Omental fat pad (tissue), 4 donors: ENCODE measurements around the gene DLX6. TPM values are rescaled to one million over a fixed set of nuclear protein-coding genes. Genes with fewer than 3 reads are reported as not detected.
"Not testable (repeated sequence)": the region's sequence is repeated elsewhere in the genome, so short reads cannot be mapped to it uniquely, and the experiment has no call there.

Experiments
- ATAC-seq: fragments of 150-250 bp; one replicate; pipeline ENCODE4 v1.9.1; 2016; ENCODE audit warnings: mild to moderate bottlenecking, moderate library complexity; ENCODE audit not compliant: low FRiP score
- DNase-seq: peaks from one replicate; pipeline ENCODE4 v3.0.0-alpha.2; 2019; ENCODE audit warnings: low spot score
- small RNA-seq: library from RNA; depleted of rRNA; stranded (forward); fragments of <200 nt; gene quantifications from one replicate; pipeline ENCODE3, GENCODE V24; 2016
- total RNA-seq, 4 donors: library from RNA; depleted of rRNA; stranded (reverse); fragments of >200 nt; gene quantifications; one replicate each; pipeline ENCODE4 v1.1.0, GENCODE V29; 2016
- TF ChIP-seq, protein P1 (sequence below), 3 donors: fragments of 450-650 bp; IDR thresholded peaks; one replicate each; pipeline ENCODE4 v1.5.1; 2016 to 2017; ENCODE audit warnings: antibody characterized with exemption in 3 of 3, mild to moderate bottlenecking in 3 of 3, moderate library complexity in 2 of 3

DLX6 gene
- total RNA-seq, 4 donors from 2014 or later, result not detected

DNA sequence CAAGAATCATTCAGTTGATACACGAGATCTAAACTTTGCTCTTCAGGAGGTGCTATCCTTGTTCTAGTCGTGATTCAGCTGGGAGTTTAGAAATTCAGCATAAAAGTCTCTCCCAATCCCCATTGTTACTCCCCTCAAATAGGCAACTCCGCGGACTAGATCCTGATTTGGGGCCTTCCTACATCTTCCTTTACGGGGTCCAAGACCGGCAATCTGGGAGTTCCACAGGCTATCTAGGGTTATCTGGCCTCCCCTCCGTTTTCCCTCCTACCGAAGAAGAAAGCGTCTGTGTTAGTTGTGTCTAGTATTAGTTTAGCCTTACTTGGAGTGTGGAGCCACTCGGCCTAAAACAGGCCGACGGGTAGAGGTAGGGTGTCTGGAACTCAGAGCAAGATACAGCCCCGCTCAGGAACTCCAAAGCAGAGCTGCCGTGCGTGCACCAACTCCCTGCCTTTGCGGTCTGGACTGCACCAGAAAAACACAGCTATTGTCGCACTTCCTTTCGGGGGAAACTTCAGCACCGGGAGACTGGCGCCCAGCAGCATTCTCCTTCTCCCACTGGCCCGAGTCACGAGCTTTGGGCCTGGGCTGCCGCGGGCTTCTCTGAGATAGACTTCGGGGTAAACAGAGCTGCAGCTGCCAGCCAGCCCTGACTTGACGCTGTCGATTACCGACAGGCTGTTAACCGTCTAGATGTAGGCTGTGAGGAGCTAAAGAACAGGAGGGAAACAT, 20.8 kb downstream of the DLX6 start:
- TF ChIP-seq, protein P1, sequence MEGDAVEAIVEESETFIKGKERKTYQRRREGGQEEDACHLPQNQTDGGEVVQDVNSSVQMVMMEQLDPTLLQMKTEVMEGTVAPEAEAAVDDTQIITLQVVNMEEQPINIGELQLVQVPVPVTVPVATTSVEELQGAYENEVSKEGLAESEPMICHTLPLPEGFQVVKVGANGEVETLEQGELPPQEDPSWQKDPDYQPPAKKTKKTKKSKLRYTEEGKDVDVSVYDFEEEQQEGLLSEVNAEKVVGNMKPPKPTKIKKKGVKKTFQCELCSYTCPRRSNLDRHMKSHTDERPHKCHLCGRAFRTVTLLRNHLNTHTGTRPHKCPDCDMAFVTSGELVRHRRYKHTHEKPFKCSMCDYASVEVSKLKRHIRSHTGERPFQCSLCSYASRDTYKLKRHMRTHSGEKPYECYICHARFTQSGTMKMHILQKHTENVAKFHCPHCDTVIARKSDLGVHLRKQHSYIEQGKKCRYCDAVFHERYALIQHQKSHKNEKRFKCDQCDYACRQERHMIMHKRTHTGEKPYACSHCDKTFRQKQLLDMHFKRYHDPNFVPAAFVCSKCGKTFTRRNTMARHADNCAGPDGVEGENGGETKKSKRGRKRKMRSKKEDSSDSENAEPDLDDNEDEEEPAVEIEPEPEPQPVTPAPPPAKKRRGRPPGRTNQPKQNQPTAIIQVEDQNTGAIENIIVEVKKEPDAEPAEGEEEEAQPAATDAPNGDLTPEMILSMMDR (IDR thresholded peaks at IDR 0.05), result no peak
- DNase-seq (no peak), ATAC-seq (no peak)

DNA sequence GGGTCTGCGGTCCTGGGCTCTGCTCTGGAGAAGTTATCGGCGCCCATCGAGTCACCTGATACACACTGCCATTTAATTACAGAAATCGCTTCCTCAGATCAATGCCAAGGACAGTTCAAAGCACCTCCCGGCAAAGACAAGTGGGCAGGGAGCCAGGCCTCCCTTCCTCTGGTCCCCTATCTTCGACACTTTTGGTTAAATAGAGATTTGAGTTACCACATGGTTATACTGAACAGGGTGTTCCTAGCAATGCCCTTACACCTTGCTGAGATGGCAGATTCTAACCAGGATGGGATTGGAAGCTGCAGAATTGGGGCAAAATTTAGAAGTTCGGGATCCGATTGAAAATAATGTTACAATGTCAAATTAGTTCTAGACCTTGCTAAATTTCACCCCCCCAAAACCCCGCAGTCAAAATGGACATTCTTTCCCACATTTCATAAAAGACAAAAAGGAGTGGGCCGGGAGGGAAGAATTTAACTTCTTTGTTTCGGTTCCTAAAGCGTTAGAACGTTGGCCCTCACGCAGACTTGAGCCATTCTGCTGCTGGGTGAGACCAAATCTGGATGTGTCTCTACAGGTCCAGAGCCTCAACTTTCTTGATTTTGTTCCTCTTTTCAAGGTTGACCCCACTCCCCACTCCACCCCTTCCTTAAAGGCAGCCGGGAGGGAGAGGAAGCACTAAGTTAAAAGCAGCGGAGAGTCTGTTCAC, 21.5 kb downstream of the DLX6 start:
- ATAC-seq (no peak), DNase-seq (no peak)
- TF ChIP-seq, protein P1 (IDR thresholded peaks at IDR 0.05), result no peak

DNA sequence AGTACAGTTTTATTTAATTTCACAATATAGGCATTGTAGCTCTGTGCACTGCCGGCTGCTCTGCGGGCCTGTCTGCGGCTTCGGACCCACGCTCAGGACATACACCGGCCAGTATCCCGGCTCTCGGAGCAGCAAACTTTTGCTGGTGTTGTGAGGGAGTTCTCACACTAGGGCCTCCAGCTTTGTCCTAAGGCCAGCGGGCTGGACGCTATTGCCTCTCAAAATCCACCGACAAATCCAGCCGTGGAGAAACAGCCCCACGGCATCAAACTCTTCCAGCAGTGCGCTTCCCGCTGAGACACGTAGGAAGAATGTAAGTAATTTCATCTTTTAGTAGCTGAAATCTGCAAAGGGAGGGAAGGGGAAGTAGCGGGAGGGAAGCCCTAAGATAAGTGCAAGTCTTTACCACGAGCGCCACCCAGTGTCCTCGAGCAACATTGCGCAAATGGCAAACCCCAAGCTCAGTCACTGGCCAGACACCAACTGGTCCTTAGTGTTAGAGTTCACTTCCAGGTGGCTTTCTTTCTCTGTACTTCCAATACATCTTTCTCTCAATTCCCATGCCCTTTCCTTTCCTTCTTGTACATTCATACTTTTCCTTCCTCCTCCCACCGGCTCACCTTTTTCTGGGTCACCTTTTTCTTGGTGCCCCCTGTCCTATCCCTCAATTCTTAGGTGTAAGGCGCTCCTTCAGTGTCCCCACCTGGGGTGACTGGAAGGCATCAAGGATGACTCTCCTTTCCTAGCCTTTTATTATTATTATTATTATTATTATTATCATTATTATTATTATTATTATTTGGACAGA, 22.3 kb downstream of the DLX6 start:
- ATAC-seq, result peak; percentile 90
- TF ChIP-seq, protein P1 (IDR thresholded peaks at IDR 0.05), result peak in 1 of 3 donors; percentile 80
- DNase-seq, result peak; percentile 69

DNA sequence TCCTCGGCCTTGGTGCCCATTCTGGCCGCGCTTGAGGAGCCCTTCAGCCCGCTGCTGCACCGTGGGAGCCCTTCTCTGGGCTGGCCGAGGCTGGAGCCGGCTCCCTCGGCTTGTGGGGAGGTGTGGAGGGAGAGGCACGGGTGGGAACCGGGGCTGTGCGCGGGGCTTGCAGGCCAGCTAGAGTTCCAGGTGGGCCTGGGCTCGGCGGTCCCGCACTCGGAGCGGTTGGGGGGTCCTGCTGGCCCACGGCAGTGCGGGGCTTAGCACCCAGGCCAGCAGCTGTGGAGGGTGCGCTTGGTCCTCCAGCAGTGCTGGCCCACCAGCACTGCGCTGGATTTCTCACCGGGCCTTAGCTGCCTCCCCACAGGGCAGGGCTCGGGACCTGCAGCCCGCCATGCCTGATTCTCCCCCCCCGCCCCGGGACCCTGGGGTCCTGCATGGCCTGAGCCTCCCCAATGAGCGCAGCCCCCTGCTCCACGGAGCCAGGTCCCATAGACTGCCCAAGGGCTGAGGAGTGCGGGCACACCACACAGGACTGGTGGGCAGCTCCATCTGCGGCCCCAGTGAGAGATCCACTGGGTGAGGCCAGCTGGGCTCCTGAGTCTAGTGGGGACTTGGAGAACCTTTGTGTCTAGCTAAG, 29.0 kb downstream of the DLX6 start:
- ATAC-seq, DNase-seq: not testable (repeated sequence)

DNA sequence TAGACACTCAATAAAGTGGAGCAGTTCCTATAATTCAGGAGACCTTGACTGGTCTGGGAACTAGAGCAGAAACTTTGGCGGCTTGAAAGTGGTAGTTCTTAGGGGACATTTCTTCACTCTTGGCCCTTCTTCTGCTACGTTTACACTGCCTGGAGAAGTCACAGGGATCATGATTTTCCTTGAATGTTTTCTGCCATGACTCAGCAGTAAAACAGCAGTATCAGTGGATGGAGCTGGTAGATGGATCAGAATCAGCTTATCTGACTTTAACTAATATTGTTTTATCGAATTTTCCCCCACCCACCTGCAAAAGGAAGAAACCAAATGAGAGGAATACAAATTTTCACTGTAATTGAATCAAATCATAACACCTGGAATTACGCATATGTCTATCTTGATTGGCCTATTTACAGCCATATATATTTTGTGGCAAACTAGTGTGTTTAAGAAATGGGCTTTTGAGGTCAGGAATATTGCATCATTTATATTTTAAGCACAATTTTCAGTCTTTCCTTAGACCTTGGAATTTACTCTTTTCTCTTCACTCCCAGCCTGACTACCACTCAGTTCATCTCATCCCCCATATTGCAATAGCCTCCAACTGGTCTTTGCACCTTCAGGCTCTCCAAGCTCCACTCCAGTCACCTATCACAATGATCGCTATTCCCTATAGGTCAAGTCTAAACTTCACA, 34.2 kb downstream of the DLX6 start:
- ATAC-seq (no peak), DNase-seq (no peak)
- TF ChIP-seq, protein P1 (IDR thresholded peaks at IDR 0.05), result no peak

DNA sequence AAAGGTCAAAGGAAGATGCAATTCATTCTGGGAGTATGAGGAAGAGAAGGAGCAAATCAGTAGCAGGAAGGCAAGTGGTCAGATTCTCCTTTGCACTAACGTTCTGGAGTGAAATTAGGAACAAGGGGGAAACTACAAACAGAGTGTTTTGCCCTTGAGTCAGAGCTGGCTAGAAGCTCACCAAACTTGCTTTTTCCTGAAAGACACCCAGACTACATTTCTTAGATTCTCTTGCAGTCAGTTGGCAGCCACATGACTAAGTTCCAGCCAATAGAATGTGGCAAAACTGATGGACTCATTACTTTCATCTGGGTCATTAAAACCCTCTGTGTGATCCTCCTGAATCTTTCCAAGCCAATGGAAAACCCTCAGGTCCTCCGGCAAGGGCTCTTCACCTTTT, 37.9 kb downstream of the DLX6 start:
- TF ChIP-seq, protein P1 (IDR thresholded peaks at IDR 0.05), result no peak
- DNase-seq (no peak), ATAC-seq (no peak)

Small RNA genes lying within 50 kb of the gene (small RNA-seq; reads per million reads assigned to genes)
- not detected for gene RF01778
- not detected for gene RF01887
- not detected for gene RF01888

Other genes with a start within 250 kb of the DLX6 start
- 1 to 10 TPM in 1 of 4 donors, under 1 TPM in 1, not detected in 2; 0.69 to 1.3 TPM for gene DLX5, start 19.3 kb downstream of the DLX6 start, total RNA-seq
- 10 to 100 TPM in 2 of 4 donors, 1 to 10 TPM in 2; 3.4 to 10.5 (median 7.5) TPM for gene SDHAF3, start 112.1 kb downstream of the DLX6 start, total RNA-seq